Measurements from ENCODE around the gene FBXL7. TPM values are rescaled to one million over a fixed set of nuclear protein-coding genes. Genes with fewer than 3 reads are reported as not detected.
A peak's percentile ranks its signal among the peaks of the same experiment; 100 is the strongest.

Gene FBXL7
- total and polyA plus RNA-seq, 2 of the 8 experiments (the other 6 are each of a cell fraction or from before 2014, with no cell fraction given): 17.7 to 17.8 TPM

- ChIA-PET POLR2A (ENCODE audit: partially characterized antibody) (interaction anchor here (1.3 kb wide), 1 partner anchor 12 kb away, joined by 3 read pairs; no protein-coding TSS in a partner anchor), CTCF (ENCODE audit: partially characterized antibody) (interaction anchor here (1.2 kb wide), 1 partner anchor 179 kb away, joined by 4 read pairs; no protein-coding TSS in a partner anchor)
- Histone ChIP-seq H4K91ac (replicated peaks; ENCODE audit: insufficient read length, low read length) (no peak overlapping the region), H3K9me3 (ENCODE audit: insufficient read depth in 2 of 2, low read depth in 1 of 2, low read length in 1 of 2) (no peaks in the 10 kb centered on the region), H3K56ac (replicated peaks; ENCODE audit: insufficient read length, low read depth, low read length) (no peak overlapping the region), H3K27me3 (replicated peaks in 1 of 4; ENCODE audit: control insufficient read depth in 3 of 4, extremely low read depth in 1 of 4, insufficient read depth in 3 of 4, low read length in 3 of 4) (no peaks in the 10 kb centered on the region), H2BK5ac (ENCODE audit: low read depth, low read length) (no peak overlapping the region), H3K36me3 (ENCODE audit: control insufficient read depth in 2 of 4, insufficient read depth in 4 of 4, low read length in 3 of 4) (no peaks in the 10 kb centered on the region), H2BK15ac (ENCODE audit: low read length) (no peak overlapping the region), H4K20me1 (replicated peaks in 1 of 2; ENCODE audit: control insufficient read depth in 1 of 2, insufficient read depth in 2 of 2, low read length in 2 of 2) (peaks cover 0 to 1% of the 10 kb centered on the region in 2 experiments), H4K5ac (ENCODE audit: insufficient read length, low read depth, low read length) (no peak overlapping the region), H2BK120ac (replicated peaks; ENCODE audit: low read depth, low read length) (no peak overlapping the region), H3K9ac (replicated peaks in 1 of 4; ENCODE audit: extremely low read depth in 1 of 4, low read depth in 3 of 4, low read length in 3 of 4) (no peak overlapping the region), H3K14ac (ENCODE audit: insufficient read length) (no peak overlapping the region), H3K27ac (ENCODE audit: low read depth, low read length) (no peak overlapping the region), H3K79me2 (ENCODE audit: control insufficient read depth in 1 of 2, insufficient read depth in 2 of 2, low read length in 2 of 2) (peaks cover 0 to 56% of the 10 kb centered on the region in 2 experiments; a peak in 3 of 4 replicates), H2BK12ac (ENCODE audit: low read depth, low read length) (no peak overlapping the region), H3K79me1 (ENCODE audit: low read depth, low read length) (peaks cover 2% of the 10 kb centered on the region; the same call in 1 of the 2 replicates), H3K4ac (replicated peaks; ENCODE audit: insufficient read length, low read depth, low read length) (no peak overlapping the region), H3K4me1 (replicated peaks in 1 of 4; ENCODE audit: control insufficient read depth in 3 of 4, insufficient read depth in 4 of 4, low read length in 3 of 4) (peaks cover 0 to 8% (median 2%) of the 10 kb centered on the region in 4 experiments; a peak in 3 of 7 replicates), H3K23ac (ENCODE audit: insufficient read length) (no peak overlapping the region), H4K8ac (ENCODE audit: extremely low read depth, insufficient read depth, low read length) (no peak overlapping the region), H2AK5ac (ENCODE audit: low read depth, low read length) (no peak overlapping the region), H3K4me2 (ENCODE audit: insufficient read depth in 1 of 2, low read depth in 2 of 2, low read length in 2 of 2) (peak overlapping the region; percentile 97 to 98; a peak in 3 of 4 replicates), H2AFZ (ENCODE audit: low read length) (no peak overlapping the region), H3K18ac (ENCODE audit: extremely low read depth, low read length) (no peak overlapping the region), H2BK20ac (ENCODE audit: low read length) (no peak overlapping the region), H3K23me2 (ENCODE audit: low read depth, low read length) (peaks cover 15% of the 10 kb centered on the region), H3K4me3 (ENCODE audit: extremely low read depth in 1 of 4, insufficient read depth in 2 of 4, low read depth in 3 of 4, low read length in 4 of 4) (peak overlapping the region in 2 of 4 experiments; percentile 90 to 96; a peak in 1 of 8 replicates)
- WGBS, 2 experiments (ENCODE audit: extremely low coverage in 1 of 2, insufficient coverage in 1 of 2, insufficient read length in 1 of 2, insufficient replicate concordance in 2 of 2, low coverage in 1 of 2, low lambda C conversion rate in 2 of 2, missing lambda C conversion rate in 1 of 2): 75% methylated on average over 3 of the region's 5 CpGs; no CpG with 5 or more reads in 1 of the 2 experiments
- FAIRE-seq (no peak), DNase-seq (ENCODE audit: low read depth in 1 of 2, low spot score in 2 of 2) (no peak)
- TF ChIP-seq RAD21 (IDR thresholded peaks at IDR 0.05 in 1 of 2, conservative IDR thresholded peaks at IDR 0.05 in 1 of 2; ENCODE audit: low read depth in 2 of 2, low read length in 2 of 2) (no peak), ASH2L (IDR thresholded peaks at IDR 0.05; ENCODE audit: low read length) (no peak), BRCA1 (IDR thresholded peaks at IDR 0.05; ENCODE audit: low read depth, low read length) (no peak), ZNF274 (IDR thresholded peaks at IDR 0.05; ENCODE audit: borderline replicate concordance, extremely low read depth, low read length) (no peak)
These were observed 2.2 kb downstream of the FBXL7 start for GRCh38 chr5:15502208-15502607.

Measured in H1 (cell line).